22Rv1 (cell line): ENCODE measurements around the gene PFN4.

Experiments used
- ZFX ChIP-seq: fragments of 450-650 bp; IDR thresholded peaks from 2 replicates; pipeline ENCODE4 v1.6.1; 2017; ENCODE audit warnings: antibody characterized with exemption, borderline replicate concordance
- TF ChIP-seq, protein P1 (sequence below): fragments of 450-650 bp; IDR thresholded peaks from 2 replicates; pipeline ENCODE4 v1.5.1; 2017; ENCODE audit warnings: mild to moderate bottlenecking

DNA sequence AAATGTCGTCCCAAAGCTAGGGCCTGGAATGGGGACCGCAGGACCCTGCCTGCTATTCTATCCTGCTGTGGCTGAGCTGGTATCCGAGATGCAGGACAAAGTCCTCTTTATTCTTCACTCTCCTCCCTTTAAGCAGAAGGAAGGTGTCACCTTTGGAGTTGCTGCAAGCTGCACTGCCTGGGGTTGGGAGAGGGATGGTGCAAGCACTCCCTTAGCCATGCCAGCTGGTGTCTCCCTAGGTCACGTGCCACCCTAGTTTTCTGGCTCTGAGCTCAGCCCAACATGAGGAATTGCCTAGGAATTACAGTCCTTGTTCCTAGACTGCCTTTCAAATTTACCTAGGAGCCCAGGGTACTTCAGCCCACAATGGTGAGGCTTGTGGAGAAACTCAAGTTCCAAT is 30.3 kb upstream of the PFN4 start:
- TF ChIP-seq, protein P1, sequence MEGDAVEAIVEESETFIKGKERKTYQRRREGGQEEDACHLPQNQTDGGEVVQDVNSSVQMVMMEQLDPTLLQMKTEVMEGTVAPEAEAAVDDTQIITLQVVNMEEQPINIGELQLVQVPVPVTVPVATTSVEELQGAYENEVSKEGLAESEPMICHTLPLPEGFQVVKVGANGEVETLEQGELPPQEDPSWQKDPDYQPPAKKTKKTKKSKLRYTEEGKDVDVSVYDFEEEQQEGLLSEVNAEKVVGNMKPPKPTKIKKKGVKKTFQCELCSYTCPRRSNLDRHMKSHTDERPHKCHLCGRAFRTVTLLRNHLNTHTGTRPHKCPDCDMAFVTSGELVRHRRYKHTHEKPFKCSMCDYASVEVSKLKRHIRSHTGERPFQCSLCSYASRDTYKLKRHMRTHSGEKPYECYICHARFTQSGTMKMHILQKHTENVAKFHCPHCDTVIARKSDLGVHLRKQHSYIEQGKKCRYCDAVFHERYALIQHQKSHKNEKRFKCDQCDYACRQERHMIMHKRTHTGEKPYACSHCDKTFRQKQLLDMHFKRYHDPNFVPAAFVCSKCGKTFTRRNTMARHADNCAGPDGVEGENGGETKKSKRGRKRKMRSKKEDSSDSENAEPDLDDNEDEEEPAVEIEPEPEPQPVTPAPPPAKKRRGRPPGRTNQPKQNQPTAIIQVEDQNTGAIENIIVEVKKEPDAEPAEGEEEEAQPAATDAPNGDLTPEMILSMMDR = no peak
- no peak for TF ChIP-seq ZFX
